GM12872 (cell line): Measurements from ENCODE around the gene ELL2.
A peak's percentile ranks its signal among the peaks of the same experiment; 100 is the strongest.

Experiments used
- CTCF ChIP-seq: IDR thresholded peaks from 3 replicates; pipeline ENCODE4 v1.5.1; 2011; ENCODE audit warnings: low read depth, mild to moderate bottlenecking, low read length, moderate library complexity; ENCODE audit not compliant: insufficient read depth

ELL2 gene

GRCh38 chr5:95892784-95893354 lies 68.8 kb downstream of the ELL2 start:
- peak; percentile 55 for TF ChIP-seq CTCF

- no peak for TF ChIP-seq CTCF
Measured at GRCh38 chr5:95891499-95891898, 70.2 kb downstream of the ELL2 start.

GRCh38 chr5:95889076-95889475 lies 72.6 kb downstream of the ELL2 start:
- TF ChIP-seq CTCF: no peak

GRCh38 chr5:95887977-95888376 lies 73.7 kb downstream of the ELL2 start:
- TF ChIP-seq CTCF: no peak

GRCh38 chr5:95886340-95887044 lies 75.2 kb downstream of the ELL2 start:
- no peak for TF ChIP-seq CTCF

GRCh38 chr5:95884511-95884910 lies 77.1 kb downstream of the ELL2 start:
- TF ChIP-seq CTCF: no peak

GRCh38 chr5:95884017-95884325 lies 77.7 kb downstream of the ELL2 start:
- TF ChIP-seq CTCF: no peak
